HG02885 (cell line): ENCODE results near the gene ADPRM.
"Not testable (repeated sequence)": the region's sequence is repeated elsewhere in the genome, so short reads cannot be mapped to it uniquely, and the experiment has no call there.

ENCODE experiments used
- ATAC-seq: cut with Tn5 transposase; IDR thresholded peaks from one replicate; pipeline ENCODE4 v1.9.1; 2021; ENCODE audit warnings: mild to moderate bottlenecking; ENCODE audit not compliant: unreplicated experiment, poor library complexity

The ADPRM gene, protein sequence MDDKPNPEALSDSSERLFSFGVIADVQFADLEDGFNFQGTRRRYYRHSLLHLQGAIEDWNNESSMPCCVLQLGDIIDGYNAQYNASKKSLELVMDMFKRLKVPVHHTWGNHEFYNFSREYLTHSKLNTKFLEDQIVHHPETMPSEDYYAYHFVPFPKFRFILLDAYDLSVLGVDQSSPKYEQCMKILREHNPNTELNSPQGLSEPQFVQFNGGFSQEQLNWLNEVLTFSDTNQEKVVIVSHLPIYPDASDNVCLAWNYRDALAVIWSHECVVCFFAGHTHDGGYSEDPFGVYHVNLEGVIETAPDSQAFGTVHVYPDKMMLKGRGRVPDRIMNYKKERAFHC

DNA sequence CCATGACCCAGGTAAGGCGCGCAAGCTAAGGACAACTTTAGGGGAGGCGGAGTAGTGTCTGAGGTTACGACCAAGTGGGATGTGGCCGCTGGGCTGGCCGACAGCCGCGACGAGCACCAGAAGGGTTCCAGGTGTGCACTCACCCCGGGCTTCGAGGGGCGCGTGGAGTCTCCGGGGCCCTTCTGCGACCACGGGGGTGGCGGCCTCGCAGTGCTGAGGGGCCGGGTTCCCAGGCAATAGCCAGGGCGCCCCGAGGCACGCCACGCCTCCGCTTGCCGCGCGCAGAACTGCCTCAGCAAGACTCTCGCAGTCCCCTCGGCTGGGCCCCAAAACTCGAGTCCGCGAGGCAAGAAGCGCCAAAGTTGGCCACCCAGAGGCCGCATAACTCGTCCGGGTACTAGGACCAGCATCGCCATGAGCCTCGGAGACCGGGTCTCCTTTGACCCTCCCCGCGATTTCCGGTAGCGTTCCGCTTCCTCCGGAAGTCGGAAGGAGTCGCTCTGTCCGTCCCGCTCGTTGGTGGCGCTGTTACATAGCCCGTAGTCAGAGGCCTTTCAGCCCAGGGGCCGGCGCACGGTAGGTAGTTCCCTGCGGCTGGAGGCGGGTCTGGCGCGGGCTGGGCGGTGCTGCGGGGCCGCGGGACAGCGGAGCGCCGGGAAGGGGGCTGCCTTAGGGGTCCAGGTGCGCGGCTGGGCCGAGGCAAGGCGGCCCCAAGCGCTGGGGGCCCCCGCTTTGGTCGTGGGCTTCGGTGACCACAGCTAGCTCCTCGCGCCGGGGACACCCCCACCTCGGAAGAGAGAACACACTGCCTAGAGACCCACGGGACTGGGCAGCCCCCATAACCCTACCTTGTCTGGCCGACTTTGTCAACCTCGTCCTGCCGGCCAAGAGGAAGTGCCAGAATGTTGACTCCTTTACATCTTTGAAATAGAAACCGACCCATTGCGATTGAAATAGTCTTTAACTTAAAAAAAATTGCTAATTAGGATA lies at the start of gene ADPRM, which contains the start of gene SCO1:
TSS of gene ADPRM (plus strand) at position 503 of the 990 bp plus-strand sequence. CDS start 7,333 bp downstream, outside the sequence.
TSS of gene SCO1 (minus strand) at position 442 of the 990 bp plus-strand sequence. CDS start at position 416, 26 bp downstream.
- peak; percentile 96 for ATAC-seq

DNA sequence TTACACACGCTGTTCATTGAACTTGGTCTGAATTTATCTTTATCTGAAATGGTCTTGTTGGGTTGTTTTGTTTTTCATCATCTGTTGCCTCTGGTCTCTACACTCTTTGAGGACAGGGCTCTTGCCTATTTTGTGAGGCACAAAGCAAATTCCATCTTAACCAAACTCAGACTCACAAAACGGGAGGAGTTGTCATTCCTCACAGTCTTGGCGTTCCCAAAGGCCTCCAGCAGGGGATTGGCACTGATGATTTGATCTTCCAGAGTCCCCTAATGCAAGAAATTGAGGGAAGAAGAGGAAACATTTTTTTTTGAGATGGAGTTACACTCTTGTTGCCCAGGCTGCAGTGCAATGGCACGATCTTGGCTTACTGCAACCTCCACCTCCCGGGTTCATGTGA lies 49.0 kb upstream of the ADPRM start:
- no peak for ATAC-seq

DNA sequence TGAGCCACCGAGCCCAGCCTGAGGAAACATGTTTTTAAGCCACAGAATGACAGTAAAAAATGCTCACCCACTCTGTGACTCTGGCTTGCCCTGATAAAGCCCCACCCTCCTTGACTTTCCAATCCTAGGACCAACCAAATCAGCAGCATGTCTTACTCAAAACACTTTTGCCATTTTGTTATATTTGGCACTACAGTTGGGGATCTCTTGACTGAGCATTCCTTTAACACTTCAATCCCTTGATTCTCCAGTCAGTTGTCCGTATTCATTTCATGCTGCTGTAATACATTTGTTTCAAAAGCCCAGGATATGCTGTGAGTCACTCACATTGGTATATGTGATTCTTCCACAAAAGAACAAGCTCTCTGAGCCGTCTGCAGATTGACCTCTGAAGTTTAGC lies 48.4 kb upstream of the ADPRM start:
- no peak for ATAC-seq

DNA sequence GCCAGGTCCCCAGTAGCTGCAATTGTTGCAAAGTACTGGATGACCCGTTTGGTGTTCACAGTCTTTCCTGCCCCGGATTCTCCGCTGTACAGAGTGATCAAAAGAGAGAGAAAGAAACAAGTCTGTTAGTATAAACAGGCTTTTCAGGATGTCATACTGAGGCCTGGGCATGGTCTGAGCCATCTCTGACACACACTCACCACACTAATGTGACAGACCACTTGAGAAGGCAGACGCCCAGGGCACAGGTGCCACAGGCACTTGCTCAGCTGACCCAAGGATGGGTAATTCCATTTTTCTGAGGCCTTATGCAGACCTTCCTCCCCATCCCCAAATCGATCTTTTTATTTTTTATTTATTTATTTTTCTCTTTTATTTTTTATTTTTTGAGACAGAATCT lies 47.8 kb upstream of the ADPRM start:
- ATAC-seq: no peak

DNA sequence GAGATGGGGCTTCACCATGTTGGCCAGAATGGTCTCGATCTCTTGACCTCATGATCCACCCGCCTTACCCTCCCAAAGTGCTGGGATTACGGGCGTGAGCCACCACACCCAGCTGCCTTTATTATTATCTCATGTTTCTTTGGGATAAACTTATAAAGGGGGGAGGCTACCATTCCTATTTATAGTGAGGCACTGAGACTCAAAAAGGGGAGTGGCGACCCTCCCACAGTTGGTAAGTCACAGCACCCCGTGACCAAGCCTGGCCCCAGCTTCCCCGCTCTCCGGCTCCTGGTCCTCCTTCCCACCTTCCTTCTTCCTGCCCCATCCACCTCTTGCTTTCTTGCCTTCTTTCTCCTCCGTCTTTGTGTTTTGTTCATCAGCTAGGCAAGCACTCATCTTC lies 45.5 kb upstream of the ADPRM start:
- ATAC-seq: no peak

DNA sequence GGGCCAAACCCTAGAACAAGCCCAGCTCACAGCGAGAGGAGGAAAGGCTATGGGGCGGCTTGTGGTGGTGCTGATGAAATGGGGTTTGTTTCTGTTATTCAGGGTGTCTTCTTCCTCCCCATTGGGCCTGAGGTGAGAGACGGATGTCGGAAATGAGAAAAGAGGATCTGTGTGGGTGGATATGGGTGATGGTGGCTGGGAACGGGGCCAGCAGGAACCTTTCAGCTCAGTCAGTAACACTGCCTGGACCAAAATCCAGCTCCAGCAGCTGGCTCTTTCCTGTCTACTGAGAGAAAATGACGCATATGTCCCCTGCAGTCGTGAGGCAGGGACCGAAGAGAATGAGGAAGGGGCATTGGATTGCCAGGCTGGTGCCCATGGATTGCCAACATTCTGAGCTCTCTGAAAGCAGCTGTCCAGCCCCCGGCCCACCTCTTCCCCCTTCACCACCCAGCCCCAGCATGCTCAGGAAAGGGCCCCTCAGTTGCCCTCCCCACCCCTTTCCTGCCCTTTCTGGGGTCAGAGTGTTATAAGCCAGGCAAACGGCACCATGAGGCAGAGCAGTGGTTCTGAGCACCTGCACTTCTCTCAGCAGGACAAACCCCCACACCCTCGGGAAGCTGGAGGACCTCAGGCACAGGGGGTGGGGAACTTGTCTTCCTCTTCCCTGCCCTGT lies 44.3 kb upstream of the ADPRM start:
- no peak for ATAC-seq

DNA sequence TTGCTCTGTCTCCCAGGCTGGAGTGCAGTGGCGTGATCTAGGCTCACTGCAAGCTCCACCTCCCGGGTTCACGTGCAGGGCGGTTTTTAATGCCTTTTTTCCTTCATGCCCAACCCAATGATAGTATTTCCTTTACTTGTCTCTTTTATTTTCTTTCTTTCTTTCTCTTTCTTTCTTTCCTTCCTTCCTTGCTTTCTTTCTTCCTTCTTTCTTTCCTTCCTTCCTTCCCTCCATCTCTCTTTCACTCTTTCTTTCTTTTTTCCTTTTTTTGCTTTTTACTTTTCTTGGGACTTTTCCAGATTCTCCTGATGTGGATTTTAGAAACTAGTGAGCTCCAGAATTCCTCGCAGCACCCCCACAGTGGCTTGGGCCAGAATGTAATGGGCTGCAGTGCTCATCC lies 43.4 kb upstream of the ADPRM start:
- ATAC-seq: no peak

DNA sequence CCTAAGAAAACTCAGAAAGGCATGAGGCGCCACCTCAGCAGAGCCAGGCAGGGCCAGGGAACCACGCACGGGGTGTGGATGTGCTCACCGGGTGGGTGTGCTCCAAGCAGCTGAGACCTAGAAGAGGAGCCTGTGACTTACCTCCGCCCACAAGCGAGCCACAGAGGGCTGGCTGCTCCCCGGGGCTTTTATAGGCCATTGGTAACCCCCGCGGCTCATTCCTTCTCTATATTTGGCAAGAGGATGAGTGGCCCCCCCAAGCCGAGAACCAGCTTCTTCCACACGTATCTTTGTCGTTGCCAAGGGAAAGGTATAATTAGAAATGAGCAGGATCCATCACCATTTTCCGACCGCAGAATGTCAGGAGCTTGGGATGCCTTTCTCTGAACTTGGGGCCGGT lies 40.2 kb upstream of the ADPRM start, which contains the start of gene MYH3:
TSS of gene MYH3 (minus strand) at position 162 of the 400 bp plus-strand sequence. CDS start 2,245 bp downstream, outside the sequence.
- no peak for ATAC-seq

DNA sequence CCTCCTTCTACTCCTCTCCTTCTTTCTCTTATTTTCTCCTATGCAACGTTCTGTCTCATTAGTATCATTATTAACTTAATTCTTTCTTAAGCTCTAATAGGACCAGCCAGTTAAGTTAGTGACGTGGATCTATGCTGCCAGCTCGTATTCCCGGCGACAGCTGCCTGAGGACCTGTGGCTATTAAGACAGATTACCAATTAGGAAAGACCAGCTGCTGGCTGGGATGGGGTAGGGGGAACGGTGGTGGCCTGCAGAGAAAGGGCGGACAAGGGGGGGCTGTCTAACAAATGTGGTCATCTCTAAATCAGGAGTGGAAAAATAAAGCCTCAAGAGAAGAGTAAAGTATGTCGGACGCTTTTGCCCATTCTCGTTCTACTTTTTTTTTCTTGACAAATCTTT lies 39.5 kb upstream of the ADPRM start:
- no peak for ATAC-seq

DNA sequence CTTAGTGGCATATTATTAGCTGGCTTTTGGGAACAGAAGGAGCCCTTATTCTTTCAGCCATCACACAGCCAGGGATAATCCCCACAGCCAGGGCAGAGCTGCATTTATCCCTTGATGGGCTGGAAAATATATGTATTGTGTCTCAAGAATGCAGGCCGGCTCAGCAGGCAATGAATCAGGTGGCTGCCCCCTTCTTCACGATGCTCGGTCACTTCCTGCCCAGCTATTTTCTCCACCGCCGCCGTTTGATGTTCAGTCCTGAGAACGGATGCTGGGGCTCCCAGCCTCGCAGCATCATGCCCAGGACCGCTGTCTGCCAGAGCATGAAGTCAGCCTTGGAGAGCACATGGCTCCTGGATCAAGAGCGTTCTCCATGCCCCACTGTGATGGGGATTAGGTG lies 36.0 kb upstream of the ADPRM start:
- ATAC-seq: no peak

DNA sequence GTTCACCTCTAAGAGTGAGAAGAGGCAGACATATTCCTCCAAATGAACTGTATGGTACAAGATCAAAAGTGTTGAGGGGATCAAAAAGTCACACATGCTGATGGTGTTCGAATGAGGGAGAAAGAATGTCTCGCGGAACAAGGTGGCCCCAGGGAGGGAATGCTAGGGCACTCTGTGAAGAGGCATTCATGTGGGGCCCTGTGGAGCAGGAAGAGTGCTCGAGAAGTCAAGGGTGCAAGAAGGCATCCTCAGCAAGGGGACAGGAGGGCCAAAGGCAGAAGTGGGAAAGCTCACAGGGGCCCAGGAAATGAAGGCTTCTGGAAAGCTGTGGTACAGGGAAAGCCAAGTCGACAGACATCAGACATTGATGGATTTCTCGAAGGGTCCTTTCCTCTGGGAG lies 34.2 kb upstream of the ADPRM start:
- no peak for ATAC-seq

DNA sequence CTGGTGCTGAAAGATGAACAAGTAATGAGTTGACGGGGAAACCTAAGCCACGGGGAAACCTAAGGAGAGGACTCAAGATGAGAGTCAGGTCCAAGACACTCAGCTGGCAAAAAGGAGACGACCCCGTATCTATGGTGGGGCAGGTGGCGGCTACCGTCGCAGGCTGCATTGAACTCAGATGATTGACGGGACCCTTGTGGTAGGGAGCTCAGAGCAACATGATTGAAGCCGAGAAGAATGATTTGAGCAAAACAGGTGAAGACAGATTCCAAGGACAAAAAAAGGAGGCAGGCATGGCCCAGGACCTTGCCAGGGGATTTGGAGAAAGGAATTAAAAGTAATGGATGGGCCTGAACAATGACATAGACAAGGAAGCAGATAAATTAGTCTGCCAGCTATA lies 32.8 kb upstream of the ADPRM start:
- ATAC-seq: no peak

DNA sequence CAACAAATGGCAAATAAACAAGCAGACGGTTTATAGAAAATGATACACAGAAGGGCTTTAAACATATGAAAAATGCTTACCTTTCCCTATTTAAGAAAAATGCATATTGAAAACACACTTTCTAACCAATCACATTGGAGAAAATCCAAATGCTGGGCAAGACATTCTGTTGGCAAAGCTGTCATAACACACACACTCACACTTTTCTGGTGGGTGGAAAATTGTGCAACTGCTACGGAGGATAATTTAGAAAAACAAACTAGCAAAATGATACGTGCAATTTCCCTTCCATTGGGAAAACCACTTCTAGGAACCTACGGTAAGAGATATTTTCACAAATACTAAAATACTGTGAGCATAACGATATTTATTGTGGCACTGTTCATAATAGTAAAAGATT lies 30.5 kb upstream of the ADPRM start:
- no peak for ATAC-seq

DNA sequence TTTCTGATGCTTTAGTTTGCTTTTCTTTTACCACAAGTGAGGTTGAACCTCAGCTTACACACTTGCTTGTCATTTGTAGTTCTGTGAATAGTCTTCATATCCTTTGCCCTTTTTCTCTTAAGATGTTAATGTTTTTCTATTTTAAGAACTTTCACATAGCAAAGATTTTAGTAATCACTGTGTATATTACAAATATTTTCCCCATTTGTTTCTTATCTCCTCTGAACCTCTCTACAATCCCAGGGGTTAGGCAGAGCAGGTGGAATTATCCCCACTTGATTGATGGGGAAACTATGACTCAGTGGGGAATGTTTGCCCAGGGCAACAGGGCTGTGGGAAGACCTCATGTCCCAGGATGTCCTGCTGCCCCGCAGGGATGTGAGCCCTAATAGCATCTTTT lies 28.6 kb upstream of the ADPRM start:
- no peak for ATAC-seq

DNA sequence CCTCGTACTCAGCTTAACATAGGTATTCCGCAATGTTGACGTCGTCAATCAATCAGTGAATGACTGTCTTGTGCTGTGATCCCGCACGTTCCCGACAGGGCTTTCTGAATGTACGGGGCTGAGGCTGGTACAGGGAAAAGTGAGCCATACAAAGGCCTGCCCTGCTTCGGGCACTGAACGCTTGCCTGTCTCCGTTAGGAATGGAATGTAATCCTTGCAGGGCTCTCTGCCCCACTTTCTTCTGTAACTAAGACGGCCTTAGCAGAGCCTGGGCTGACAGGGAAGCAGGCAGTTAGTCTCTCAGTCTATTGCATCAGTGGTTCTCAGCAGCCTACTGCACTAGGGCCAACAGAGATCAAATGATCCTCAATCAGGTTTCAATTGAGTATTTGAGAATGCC lies 24.1 kb upstream of the ADPRM start:
- no peak for ATAC-seq

DNA sequence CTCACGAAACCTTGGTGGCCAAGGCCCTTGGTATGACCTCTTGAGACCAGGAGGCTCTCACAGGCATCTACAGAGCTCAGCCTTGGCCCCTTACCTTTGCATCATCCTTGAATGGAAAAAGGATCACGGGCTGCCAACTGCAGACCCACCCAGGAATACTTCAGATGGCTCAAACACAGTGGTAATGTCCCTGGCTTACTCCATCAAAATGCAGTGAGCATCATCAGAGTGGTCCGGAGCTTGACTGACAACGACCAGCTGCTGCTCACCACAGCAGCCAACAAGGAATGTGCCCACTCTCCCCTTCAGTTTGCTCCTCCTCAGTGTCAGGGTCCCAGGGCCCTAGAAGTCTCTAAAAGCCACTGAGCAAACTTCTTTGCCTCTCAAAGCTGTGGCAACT lies 22.7 kb upstream of the ADPRM start:
- no peak for ATAC-seq

DNA sequence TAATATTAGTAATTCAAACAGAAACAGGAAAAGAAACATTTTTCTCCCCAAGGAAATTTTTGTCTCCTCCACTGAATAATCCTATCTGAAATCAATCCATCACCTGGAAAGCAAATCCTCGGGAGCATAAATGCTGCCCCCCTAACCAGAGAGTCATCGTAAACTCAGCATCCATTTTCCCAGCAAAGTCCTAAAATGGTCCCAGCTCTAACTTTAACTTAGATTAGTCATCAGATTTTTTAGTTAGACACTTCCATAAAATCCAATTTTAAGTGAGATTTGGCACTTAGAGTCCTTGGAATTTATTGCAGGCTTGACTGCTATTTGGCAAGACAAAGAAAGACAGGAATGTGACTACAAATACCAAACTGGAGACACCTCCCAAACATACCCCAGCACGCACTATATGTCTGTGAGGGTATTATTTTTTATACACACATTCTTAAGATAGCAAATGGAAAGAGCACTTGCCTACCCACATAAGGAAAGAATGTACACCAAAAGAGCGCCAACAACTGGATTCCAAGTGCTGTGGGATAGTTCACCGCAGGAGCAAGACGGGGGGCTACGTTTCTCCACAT lies 15.4 kb upstream of the ADPRM start:
- no peak for ATAC-seq

DNA sequence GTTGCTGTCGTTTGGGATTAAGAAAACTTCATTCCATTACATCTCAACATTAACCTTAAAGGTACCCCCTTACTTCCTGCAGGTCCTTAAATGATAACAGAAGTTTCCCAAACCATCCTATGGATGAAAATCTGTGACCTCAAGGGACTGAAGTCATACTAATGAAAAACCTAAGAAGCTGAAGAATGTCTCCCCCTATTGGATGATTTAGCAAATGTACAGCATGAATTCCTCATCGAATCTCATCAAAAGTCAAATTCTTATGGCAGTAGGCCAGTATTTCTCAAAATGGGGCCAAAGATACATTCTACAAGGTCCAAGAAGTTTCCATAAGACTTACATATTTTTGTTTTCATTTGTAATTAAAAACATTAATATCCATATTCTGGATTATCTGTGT lies 13.5 kb upstream of the ADPRM start:
- ATAC-seq: no peak

DNA sequence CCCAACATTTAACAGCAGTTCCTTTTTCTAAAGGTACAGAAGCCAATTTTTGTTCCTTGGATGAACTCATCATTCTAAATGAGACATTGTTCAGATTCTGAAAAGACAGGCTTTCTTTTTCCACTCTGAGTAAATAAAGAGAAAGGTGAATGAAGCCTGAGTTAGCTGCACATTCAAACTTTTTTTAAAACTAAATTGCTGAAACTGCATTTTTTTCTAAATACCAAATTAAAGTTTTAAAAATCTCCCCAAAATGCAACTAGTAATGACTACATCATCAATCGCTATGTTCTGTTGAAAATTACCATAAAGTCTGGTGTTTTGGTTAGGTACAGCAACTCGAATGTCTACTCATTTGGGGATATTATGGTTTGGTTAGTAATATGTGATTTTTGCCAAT lies 9.9 kb upstream of the ADPRM start:
- ATAC-seq: no peak

DNA sequence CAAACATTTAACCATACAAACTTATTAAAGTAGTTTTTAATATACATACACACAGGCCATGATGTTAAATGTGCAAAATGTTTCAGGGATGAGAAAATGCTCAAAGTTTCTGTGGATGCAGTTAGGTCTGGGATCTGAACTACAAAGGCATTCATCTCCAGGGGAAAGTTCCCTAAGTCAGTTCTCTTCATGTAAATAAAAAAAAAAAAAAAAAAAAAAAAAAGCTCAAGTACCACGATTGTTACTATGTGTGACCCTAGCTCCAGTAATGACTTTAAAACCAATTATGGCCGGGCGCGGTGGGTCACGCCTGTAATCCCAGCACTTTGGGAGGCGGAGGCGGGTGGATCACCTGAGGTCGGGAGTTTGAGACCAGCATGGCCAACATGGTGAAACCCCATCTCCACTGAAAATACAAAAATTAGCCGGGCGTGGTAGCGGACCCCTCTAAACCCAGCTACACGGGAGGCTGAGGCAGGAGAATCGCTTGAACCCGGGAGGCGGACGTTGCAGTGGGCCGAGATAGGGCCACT lies 1.5 kb upstream of the ADPRM start:
- not testable (repeated sequence) for ATAC-seq
